GM12873 (cell line): ENCODE results near the gene RALGAPB.

Experiments used
- CTCF ChIP-seq: IDR thresholded peaks from 2 replicates; pipeline ENCODE4 v1.5.1; 2012; ENCODE audit warnings: low read depth, mild to moderate bottlenecking, moderate library complexity, low read length, control low read depth; ENCODE audit not compliant: insufficient read depth; ENCODE audit errors: missing control alignments

The RALGAPB gene

GRCh38 chr20:38466983-38467382 is 5.7 kb upstream of the RALGAPB start:
- TF ChIP-seq CTCF: no peak

GRCh38 chr20:38471245-38471644 is 1.4 kb upstream of the RALGAPB start:
- no peak for TF ChIP-seq CTCF

GRCh38 chr20:38471987-38472512 is 593 bp upstream of the RALGAPB start:
- TF ChIP-seq CTCF: no peak

- no peak for TF ChIP-seq CTCF
Measured at GRCh38 chr20:38473367-38473795, 738 bp downstream of the RALGAPB start.

- no peak for TF ChIP-seq CTCF
Measured at GRCh38 chr20:38477747-38478146, 5.1 kb downstream of the RALGAPB start.

GRCh38 chr20:38479596-38479995 is 7.0 kb downstream of the RALGAPB start:
- no peak for TF ChIP-seq CTCF

GRCh38 chr20:38485041-38485440 is 12.4 kb downstream of the RALGAPB start:
- no peak for TF ChIP-seq CTCF
